DOHH2 (cell line): ENCODE results near the gene TNFSF12.
A peak's percentile ranks its signal among the peaks of the same experiment; 100 is the strongest.

Source experiments
- H3F3A ChIP-seq: fragments of 200-600 bp; sonication (generic), shearing (Covaris generic); 2 replicates; pipeline ENCODE4 v1.6.0; 2016; ENCODE audit warnings: antibody characterized with exemption, mild to moderate bottlenecking; ENCODE audit not compliant: control insufficient read depth, insufficient read depth
- H3K27ac ChIP-seq: fragments of 200-600 bp; sonication (generic); 2 replicates; pipeline ENCODE4 v1.5.1; 2014; ENCODE audit warnings: low read depth, mild to moderate bottlenecking, low read length, moderate library complexity
- H3K27me3 ChIP-seq: fragments of 200-600 bp; sonication (generic); 2 replicates; pipeline ENCODE4 v1.6.1; 2014; ENCODE audit warnings: mild to moderate bottlenecking, low read length, mixed read lengths; ENCODE audit not compliant: control insufficient read depth
- H3K36me3 ChIP-seq: fragments of 200-600 bp; sonication (generic); 2 replicates; pipeline ENCODE4 v1.6.1; 2014; ENCODE audit warnings: mild to moderate bottlenecking, low read length, moderate library complexity, mixed read lengths; ENCODE audit not compliant: control insufficient read depth
- H3K4me1 ChIP-seq: fragments of 200-600 bp; sonication (generic); 2 replicates; pipeline ENCODE4 v1.6.1; 2014; ENCODE audit warnings: mild to moderate bottlenecking, low read length, mixed read lengths; ENCODE audit not compliant: control insufficient read depth
- H3K4me2 ChIP-seq: fragments of 200-600 bp; sonication (generic); 2 replicates; pipeline ENCODE4 v1.6.0; 2014; ENCODE audit warnings: mild to moderate bottlenecking, low read length, moderate library complexity
- H3K4me3 ChIP-seq: fragments of 200-600 bp; sonication (generic); 2 replicates; pipeline ENCODE4 v1.5.1; 2014; ENCODE audit warnings: mild to moderate bottlenecking, low read length, mixed read lengths
- H3K79me2 ChIP-seq: fragments of 200-600 bp; sonication (generic); 2 replicates; pipeline ENCODE4 v1.6.1; 2014; ENCODE audit warnings: mild to moderate bottlenecking, low read length, mixed read lengths; ENCODE audit not compliant: control insufficient read depth
- H3K9me2 ChIP-seq: fragments of 200-600 bp; sonication (generic); replicated peaks from 2 replicates; pipeline ENCODE4 v1.6.1; 2014; ENCODE audit warnings: mild to moderate bottlenecking, low read length, mixed read lengths; ENCODE audit not compliant: control insufficient read depth
- H3K9me3 ChIP-seq: fragments of 200-600 bp; sonication (generic); 2 replicates; pipeline ENCODE4 v1.6.1; 2014; ENCODE audit warnings: antibody characterized with exemption, low read length, mixed read lengths; ENCODE audit not compliant: control insufficient read depth, insufficient read depth
- H4K20me1 ChIP-seq: fragments of 200-600 bp; sonication (generic); 2 replicates; pipeline ENCODE4 v1.6.0; 2014; ENCODE audit warnings: low read depth, mild to moderate bottlenecking, antibody characterized with exemption, low read length, moderate library complexity; ENCODE audit not compliant: control insufficient read depth, insufficient read depth
- EZH2phosphoT487 ChIP-seq: fragments of 200-600 bp; sonication (generic); IDR thresholded peaks from 2 replicates; pipeline ENCODE4 v1.6.1; 2017; ENCODE audit warnings: borderline replicate concordance, mild to moderate bottlenecking, antibody characterized with exemption, low read length, moderate library complexity, mixed read lengths
- TF ChIP-seq, protein P1 (sequence below): fragments of 200-600 bp; sonication (generic); IDR thresholded peaks from one replicate; pipeline ENCODE4 v1.5.1; 2014; ENCODE audit warnings: antibody characterized with exemption, mild to moderate bottlenecking, low read depth, low read length; ENCODE audit not compliant: poor library complexity, severe bottlenecking

Gene TNFSF12

DNA sequence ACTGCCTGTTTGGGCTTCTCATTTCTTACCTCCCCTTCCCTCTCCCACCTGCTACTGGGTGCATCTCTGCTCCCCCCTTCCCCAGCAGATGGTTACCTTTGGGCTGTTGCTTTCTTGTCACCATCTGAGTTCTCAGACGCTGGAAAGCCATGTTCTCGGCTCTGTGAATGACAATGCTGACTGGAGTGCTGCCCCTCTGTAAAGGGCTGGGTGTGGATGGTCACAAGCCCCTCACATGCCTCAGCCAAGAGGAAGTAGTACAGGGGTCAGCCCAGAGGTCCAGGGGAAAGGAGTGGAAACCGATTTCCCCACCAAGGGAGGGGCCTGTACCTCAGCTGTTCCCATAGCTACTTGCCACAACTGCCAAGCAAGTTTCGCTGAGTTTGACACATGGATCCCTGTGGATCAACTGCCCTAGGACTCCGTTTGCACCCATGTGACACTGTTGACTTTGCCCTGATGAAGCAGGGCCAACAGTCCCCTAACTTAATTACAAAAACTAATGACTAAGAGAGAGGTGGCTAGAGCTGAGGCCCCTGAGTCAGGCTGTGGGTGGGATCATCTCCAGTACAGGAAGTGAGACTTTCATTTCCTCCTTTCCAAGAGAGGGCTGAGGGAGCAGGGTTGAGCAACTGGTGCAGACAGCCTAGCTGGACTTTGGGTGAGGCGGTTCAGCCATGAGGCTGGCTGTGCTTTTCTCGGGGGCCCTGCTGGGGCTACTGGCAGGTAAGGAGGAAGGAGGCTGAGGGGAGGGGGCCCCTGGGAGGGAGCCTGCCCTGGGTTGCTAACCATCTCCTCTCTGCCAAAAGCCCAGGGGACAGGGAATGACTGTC lies 30.4 kb downstream of the TNFSF12 start, which contains the start of gene CD68:
CD68 (plus strand) TSS at position 638 of the 833 bp plus-strand sequence; CDS start at position 678, 40 bp downstream.
- Histone ChIP-seq H3K27ac (peak within 1 kb of the TSS; percentile 71), H3K9me3 (no peaks in the 10 kb centered on the region), H3K79me2 (peaks cover 38% of the 10 kb centered on the region), H4K20me1 (peaks cover 22% of the 10 kb centered on the region), H3F3A (peaks cover 66% of the 10 kb centered on the region), H3K36me3 (peaks cover 86% of the 10 kb centered on the region), H3K4me3 (peak within 1 kb of the TSS; percentile 21), H3K4me1 (peaks cover 75% of the 10 kb centered on the region), H3K27me3 (no peaks in the 10 kb centered on the region), H3K9me2 (no peaks in the 10 kb centered on the region), H3K4me2 (peak within 1 kb of the TSS; percentile 42)
- TF ChIP-seq EZH2phosphoT487 = no peak
- TF ChIP-seq, protein P1, sequence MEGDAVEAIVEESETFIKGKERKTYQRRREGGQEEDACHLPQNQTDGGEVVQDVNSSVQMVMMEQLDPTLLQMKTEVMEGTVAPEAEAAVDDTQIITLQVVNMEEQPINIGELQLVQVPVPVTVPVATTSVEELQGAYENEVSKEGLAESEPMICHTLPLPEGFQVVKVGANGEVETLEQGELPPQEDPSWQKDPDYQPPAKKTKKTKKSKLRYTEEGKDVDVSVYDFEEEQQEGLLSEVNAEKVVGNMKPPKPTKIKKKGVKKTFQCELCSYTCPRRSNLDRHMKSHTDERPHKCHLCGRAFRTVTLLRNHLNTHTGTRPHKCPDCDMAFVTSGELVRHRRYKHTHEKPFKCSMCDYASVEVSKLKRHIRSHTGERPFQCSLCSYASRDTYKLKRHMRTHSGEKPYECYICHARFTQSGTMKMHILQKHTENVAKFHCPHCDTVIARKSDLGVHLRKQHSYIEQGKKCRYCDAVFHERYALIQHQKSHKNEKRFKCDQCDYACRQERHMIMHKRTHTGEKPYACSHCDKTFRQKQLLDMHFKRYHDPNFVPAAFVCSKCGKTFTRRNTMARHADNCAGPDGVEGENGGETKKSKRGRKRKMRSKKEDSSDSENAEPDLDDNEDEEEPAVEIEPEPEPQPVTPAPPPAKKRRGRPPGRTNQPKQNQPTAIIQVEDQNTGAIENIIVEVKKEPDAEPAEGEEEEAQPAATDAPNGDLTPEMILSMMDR = no peak

DNA sequence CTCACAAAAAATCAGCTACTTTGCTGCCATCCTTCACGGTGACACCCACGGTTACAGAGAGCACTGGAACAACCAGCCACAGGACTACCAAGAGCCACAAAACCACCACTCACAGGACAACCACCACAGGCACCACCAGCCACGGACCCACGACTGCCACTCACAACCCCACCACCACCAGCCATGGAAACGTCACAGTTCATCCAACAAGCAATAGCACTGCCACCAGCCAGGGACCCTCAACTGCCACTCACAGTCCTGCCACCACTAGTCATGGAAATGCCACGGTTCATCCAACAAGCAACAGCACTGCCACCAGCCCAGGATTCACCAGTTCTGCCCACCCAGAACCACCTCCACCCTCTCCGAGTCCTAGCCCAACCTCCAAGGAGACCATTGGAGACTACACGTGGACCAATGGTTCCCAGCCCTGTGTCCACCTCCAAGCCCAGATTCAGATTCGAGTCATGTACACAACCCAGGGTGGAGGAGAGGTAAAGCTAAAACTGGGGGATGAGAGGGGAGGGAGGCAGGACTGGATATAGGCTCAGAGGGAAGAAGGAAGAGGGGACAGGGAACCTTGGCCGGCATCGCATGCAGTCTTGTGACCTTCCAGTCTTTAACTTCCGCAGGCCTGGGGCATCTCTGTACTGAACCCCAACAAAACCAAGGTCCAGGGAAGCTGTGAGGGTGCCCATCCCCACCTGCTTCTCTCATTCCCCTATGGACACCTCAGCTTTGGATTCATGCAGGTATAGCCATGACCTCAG lies 31.2 kb downstream of the TNFSF12 start:
- Histone ChIP-seq H3K4me1 (peaks cover 72% of the 10 kb centered on the region), H3K79me2 (peaks cover 38% of the 10 kb centered on the region), H3K9me3 (no peaks in the 10 kb centered on the region), H3K4me3 (peak overlapping the region; percentile 16; the same call in 1 of the 2 replicates), H4K20me1 (peaks cover 14% of the 10 kb centered on the region), H3K27me3 (no peaks in the 10 kb centered on the region), H3K27ac (peak overlapping the region; percentile 71), H3K4me2 (peak overlapping the region; percentile 42), H3F3A (peaks cover 58% of the 10 kb centered on the region), H3K9me2 (no peaks in the 10 kb centered on the region), H3K36me3 (peaks cover 80% of the 10 kb centered on the region)
- TF ChIP-seq, protein P1 = no peak
- TF ChIP-seq EZH2phosphoT487 = no peak

DNA sequence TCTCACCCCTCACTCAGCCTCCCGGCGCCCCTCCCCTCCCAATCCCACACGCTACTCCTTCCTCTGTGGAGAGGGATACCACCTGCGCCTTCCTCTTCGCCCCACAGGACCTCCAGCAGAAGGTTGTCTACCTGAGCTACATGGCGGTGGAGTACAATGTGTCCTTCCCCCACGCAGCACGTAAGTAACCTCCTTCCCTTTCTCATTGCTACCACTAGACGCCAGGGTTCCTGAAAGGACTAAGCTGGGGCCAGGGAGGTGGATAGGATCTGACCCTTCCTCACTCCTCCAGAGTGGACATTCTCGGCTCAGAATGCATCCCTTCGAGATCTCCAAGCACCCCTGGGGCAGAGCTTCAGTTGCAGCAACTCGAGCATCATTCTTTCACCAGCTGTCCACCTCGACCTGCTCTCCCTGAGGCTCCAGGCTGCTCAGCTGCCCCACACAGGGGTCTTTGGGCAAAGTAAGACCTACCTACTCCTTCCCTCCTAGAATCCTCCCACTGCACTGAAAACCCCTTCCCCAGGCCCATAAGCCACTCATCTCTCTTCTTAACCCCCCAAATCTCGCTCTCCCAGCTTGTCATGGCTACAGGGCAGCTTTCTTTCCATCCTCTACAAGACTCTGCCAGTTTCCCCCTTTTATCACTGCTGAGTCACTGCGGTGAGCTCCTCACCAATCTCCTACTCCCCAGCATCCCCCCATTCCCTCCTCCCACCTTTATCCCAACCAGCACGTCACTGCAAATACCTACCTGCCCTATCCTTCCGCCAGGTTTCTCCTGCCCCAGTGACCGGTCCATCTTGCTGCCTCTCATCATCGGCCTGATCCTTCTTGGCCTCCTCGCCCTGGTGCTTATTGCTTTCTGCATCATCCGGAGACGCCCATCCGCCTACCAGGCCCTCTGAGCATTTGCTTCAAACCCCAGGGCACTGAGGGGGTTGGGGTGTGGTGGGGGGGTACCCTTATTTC lies 32.0 kb downstream of the TNFSF12 start:
- no peaks in the 10 kb centered on the region for H3K9me3 ChIP-seq
- no peak for TF ChIP-seq EZH2phosphoT487
- TF ChIP-seq, protein P1 = no peak
- peaks cover 77% of the 10 kb centered on the region for H3K36me3 ChIP-seq
- no peaks in the 10 kb centered on the region for H3K27me3 ChIP-seq
- no peak overlapping the region for H3K4me3 ChIP-seq
- H4K20me1 ChIP-seq = peaks cover 5% of the 10 kb centered on the region; the same call in 1 of the 2 replicates
- H3K4me1 ChIP-seq = peaks cover 72% of the 10 kb centered on the region
- no peak overlapping the region for H3K4me2 ChIP-seq
- peaks cover 39% of the 10 kb centered on the region for H3K79me2 ChIP-seq
- H3K9me2 ChIP-seq = no peaks in the 10 kb centered on the region
- H3F3A ChIP-seq = peaks cover 49% of the 10 kb centered on the region
- H3K27ac ChIP-seq = no peak overlapping the region
